Skin epidermis (tissue), 12 donors: ENCODE results near the gene ATP10A.
A peak's percentile ranks its signal among the peaks of the same experiment; 100 is the strongest.

Source experiments
- H3K27ac ChIP-seq, 21 experiments: fragments of 200-600 bp; sonication (generic) in 11 of 21; one replicate each; pipeline ENCODE4 v1.5.0; 2020; ENCODE audit warnings: mild to moderate bottlenecking in 3 of 21, inconsistent platforms in 2 of 21, moderate library complexity in 2 of 21
- H3K4me3 ChIP-seq, 7 experiments: fragments of 200-600 bp; sonication (generic) in 2 of 7; one replicate each; pipeline ENCODE4 v1.5.0; 2020; ENCODE audit warnings: inconsistent platforms in 2 of 7, mild to moderate bottlenecking in 2 of 7, moderate library complexity in 1 of 7

The ATP10A gene

DNA sequence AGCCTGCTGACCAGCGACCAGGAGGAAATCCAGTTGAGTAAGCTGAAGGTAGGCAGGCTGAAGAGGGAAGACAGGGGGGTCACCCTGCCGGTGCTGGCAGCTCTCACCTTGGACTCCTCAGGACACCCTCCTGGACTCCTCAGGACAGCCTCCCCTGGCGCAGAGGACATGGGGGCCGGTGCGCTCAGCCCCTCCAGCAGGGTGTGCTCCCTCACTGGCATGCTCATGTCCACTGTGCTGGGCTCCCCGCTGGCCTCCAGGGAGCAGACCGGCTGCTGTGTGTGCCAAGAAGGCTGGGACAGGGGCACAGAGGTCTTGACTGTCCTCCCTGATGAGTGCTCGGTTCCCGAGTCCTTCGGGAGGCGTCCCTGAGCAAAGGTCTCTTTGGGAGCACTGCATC lies 183.6 kb downstream of the ATP10A start:
- Histone ChIP-seq H3K4me3 (no peak overlapping the region), H3K27ac (no peak overlapping the region)

DNA sequence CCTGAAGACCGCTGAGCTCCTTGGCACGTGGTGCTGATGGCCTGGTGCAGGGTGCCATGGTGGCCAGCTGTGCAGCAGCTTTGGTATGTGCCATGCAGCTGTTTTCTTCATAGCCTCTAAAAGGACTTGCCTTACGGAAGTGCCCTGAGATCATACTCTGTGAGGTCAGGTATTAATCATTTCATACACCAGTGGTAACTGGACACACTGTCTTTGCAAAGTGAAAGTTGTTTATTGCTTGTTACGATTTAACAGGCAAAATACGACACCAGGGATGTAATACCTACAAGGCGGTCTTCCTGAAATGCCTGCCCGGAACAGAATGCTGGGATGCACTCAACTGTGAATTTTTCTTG lies 184.6 kb downstream of the ATP10A start:
- Histone ChIP-seq H3K27ac (no peak overlapping the region), H3K4me3 (no peak overlapping the region)

DNA sequence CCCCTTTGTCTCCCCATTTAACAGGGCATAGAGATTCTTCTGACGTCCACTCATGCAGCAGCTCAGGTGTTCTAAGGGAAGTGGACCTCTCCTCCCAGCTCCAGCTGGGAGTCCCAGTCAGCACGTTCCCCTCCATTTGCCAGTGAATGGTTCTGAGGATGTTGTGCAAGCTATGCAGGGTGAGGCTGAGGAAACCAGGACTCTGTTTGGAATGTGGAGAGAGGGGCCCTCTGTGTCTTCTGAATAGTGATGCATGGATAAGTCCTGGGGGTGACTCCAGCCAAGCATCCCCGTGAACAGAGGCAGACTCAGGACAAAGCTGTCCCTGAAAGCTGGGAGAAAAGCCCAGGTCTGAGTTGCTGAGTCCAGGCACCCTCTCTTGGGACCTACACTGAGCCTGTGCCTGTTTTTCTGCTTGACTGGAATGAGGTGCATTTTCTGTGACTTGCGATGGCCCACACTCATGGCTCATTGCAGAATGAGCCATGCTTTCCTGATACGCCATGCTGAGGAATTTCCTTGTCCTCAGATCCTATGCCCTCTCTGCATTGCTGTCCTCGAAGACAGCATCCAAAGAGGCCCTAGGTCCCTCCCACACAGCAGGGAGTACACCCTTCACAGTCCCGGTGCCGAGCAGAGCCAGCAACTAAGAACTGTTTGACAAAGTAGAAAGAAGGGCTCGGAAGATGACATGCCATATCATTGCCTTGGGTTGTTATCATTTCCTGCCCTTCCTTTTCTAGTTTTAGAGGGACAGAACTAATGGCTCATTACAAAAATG lies 185.2 kb downstream of the ATP10A start:
- H3K4me3 ChIP-seq = no peak overlapping the region

DNA sequence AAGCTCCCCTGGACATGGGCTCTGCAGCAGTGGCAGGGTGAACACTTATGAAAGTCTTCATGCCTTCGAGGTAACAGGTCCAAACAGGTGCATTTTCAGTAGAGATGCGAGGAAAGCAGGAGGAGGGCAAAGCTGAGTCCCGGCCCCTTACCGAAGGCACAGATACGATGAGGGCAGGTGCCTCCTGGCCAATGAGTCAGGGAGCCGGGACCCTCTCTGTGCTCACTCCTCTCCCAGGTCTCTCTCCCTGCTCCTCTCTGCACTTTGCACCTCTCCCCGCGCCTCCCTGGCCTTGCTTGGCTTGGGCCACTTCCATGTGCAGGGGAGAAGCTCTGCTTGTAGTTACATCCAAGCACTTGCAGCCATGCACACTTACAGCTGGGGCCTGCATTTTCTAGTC lies 187.1 kb downstream of the ATP10A start:
- Histone ChIP-seq H3K4me3 (no peak overlapping the region), H3K27ac (no peak overlapping the region)

More for the DNA sequence above, 185.2 kb downstream of the ATP10A start:
- no peak overlapping the region for H3K27ac ChIP-seq

DNA sequence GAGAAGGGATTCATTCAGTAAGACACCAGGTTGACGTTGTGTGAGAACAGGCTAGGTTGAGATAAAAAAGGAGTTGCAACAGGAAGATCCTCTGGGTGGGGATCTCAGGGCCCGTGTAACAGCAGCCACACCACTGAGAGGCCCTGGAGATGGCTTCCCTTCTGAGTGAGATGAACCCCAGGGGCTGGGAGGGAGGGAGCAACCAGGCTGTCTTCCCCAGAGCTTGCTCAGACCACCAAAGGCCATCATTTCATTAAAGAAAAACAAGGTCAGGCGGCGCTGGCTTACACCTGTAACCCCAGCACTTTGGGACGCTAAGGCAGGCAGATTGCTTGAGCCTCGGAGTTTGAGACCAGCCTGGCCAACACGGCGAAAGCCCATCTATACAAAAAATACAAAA lies 187.7 kb downstream of the ATP10A start:
- peak overlapping the region in 2 of 21 experiments; percentile 55 to 57 for H3K27ac ChIP-seq

DNA sequence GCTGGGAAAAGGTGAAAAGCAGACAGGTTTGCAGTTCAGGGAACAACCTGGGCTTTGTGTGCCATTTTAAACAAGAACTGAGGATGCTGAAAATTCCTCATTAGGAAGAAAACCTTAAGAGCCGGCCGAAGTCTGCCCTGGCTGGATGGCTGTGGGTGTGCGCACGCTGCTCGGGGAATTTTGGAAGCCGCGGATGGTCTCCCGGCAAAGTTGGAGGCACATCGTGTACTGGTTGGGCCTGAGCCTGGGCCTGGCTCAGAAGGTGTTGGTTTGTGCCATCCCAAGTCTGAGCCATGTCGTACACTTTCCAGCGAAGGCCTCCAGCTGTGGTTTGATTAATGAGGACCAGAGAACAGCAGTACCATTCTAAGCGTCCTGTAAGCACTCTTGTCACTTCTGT lies 188.2 kb downstream of the ATP10A start:
- H3K4me3 ChIP-seq = no peak overlapping the region
- H3K27ac ChIP-seq = peak overlapping the region in 2 of 21 experiments; percentile 31 to 55

More for the DNA sequence above, 187.7 kb downstream of the ATP10A start:
- no peak overlapping the region for H3K4me3 ChIP-seq

DNA sequence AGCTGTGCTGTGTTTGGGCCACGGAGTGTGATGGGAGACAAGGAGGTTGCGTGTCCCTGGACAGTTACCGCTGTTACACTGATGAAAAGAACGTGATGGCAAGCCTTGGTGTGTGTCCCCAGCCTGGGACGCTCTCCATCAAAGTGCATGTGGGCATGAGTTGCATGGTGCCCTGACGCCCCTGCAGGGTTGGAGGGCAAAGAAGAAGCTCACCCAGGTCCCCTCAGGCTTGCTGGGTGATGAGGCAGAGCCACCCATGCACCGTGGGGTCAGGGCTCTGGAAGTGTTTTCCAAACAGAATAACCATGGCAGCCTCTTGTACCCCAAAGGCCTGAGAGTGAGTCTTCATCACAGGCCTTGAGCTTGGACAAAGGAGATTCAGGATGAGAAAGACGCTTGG lies 189.2 kb downstream of the ATP10A start:
- H3K4me3 ChIP-seq = no peak overlapping the region
- peak overlapping the region in 1 of 21 experiments; percentile 53 for H3K27ac ChIP-seq

DNA sequence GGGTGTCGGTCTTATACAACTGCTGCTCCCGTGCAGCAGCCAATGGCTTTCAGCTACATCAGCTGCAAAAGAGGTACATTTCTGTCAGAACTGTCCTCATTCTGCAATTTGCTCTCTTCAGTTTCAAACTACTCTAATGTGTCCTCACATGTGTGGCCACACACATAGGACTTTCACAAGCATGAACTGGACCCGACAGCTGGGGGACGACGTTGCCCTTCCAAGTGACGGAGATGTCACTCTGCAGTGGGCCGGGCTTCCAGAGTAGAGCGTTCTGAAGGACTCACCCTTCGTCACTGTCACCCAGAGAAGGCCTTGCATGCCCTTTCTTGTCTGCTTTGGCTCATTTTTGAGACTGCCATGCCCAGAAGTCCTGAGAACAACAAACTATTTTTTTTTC lies 189.8 kb downstream of the ATP10A start:
- Histone ChIP-seq H3K27ac (no peak overlapping the region), H3K4me3 (no peak overlapping the region)

DNA sequence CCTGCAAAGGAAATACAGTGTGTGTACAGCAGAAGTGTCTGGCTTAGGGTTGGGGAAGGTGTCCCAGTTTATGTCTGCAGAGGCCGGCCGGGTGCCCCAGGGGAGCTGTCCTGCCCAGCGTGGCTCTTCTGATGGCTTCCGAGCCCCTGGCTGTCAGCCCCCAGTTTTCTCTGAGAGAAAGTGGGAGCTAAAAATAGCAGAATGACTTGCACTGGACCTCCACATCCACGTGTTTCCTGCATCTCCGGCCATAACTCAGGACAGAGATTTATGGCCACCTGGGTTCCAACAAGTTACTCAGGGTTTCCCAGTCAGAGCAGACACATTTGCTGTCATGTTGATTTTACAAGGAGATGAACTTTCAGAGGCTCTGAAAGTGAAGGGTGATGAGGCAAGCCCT lies 192.0 kb downstream of the ATP10A start:
- no peak overlapping the region for H3K4me3 ChIP-seq
- no peak overlapping the region for H3K27ac ChIP-seq

DNA sequence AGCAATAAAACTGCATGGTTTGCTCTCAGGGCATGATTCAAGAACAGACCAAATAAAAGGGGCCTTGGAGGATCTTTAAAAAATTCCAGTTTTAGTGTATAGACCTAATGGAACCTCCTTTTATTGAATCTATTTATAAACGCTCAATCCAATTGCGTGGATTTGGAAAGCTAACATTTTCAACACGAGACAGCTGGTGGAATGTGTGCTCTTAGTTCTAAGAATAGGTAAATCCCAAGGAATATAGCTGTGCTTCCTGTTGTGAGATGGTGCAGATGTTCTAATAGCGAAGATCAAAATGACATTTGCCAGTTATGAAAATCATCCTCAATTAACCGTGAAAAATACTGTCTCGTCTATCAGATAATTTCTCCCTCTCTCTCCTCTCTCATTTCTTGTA lies 192.5 kb downstream of the ATP10A start:
- Histone ChIP-seq H3K4me3 (no peak overlapping the region), H3K27ac (peak overlapping the region in 1 of 21 experiments; percentile 47)

DNA sequence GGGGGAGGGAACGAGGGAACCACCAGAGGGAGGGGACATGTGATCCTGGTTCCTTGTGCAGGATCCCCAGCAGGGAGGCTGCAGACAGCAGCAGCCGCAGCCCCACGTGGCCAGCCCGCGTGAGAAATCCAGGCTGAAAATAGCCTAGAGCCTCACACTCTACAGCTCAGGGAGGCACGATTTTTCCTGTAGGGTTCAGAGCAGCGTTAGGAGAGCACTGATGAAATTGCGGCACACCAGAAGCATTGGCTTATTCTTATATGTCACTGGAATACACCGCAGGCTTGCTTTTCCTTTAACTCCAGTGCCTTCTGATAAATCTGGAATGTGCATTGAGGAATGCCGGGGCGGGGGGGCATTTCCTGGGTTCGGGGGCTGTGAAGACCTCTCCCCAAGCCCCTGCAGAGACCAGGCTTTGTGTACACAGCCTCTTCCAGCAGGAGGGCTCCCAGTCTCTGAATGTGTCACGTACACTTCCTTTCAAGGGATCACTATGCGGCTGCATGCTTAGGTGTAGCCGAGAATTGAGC lies 193.0 kb downstream of the ATP10A start:
- H3K4me3 ChIP-seq = no peak overlapping the region

DNA sequence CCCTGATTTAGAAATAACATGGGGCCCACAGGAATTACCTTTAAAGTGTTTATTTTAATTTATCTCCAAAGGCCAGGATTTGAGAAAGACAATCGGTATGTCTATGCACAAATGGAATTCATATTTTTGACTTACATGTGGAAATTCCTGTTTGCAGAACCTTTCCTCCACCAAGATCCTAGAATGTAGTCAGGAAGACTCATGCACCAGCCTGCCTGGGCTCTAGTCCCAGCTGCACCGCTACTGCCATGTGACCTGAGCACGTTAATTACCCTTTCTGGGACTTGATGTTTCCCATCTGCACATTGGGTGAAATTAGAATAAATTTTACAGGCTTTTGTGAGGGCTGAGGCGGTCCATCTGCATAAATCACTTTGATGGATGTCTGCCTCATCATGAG lies 194.2 kb downstream of the ATP10A start:
- H3K27ac ChIP-seq = no peak overlapping the region
- H3K4me3 ChIP-seq = no peak overlapping the region

More for the DNA sequence above, 193.0 kb downstream of the ATP10A start:
- H3K27ac ChIP-seq = peak overlapping the region in 1 of 21 experiments; percentile 47

DNA sequence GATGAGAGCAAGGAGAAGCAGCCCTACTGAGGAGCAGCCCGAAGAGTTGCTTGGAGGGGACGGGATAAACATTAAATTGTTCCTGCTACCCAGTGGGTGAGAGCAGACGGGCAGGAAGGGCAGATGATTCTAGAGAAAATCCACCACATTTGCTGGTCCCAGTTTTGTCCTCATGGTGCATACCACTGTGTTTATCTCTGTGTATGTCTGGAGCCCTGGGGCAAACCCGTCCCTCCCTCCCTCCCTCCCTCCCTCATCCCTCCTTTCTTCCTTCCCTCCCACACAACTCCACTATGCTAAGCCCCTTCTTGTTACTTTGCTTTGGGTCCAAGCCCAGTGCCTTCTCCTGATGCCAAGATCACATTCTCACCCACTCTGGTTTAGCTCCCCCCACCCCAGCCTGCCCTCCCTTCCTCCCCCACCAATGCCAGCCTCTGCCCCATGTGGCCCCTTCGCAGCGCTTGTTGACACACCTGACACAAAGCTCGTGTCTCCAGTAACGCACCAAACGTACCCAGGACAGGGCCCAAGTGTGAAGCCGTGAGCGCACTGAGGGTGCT lies 194.8 kb downstream of the ATP10A start:
- H3K4me3 ChIP-seq = no peak overlapping the region
- H3K27ac ChIP-seq = no peak overlapping the region

DNA sequence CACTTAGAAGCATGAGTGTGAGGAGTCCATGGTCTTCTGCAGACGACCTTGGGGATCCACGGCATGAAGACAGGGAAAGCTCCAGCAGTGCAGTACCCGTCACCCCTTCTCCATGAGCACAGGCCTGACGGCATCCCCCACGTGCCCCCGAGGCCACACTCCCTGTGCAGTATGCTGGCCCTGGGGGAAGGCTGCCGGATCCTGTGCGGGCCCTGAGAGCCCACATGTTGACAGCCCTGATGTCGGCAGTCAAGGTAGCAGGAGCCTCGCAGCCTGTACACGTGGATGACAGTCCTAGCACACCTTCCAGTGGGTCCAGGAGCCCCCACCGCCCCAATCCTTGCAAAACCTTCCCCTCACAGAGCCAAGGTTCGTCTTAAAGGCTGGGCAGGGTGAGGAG lies 195.3 kb downstream of the ATP10A start:
- H3K27ac ChIP-seq = no peak overlapping the region
- H3K4me3 ChIP-seq = no peak overlapping the region

DNA sequence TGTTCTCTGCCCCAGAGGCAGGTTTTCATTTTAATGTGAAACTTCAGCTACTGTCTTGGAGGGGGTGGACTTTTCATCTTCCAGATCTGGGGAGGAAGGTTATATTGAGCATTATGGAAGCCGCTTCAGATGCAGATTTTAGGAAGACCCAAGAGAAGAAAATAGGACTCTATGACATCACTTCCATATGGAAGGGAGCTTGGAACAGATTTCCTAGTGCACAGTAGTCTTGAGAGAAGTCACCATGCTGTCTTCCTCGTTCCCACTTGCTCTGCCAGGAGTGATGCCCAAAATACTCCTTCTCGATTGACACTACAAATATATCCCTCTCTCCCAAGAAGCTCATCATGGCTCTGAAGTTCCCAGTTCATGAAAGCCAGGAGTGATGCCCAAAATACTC lies 197.2 kb downstream of the ATP10A start:
- Histone ChIP-seq H3K27ac (no peak overlapping the region), H3K4me3 (no peak overlapping the region)

DNA sequence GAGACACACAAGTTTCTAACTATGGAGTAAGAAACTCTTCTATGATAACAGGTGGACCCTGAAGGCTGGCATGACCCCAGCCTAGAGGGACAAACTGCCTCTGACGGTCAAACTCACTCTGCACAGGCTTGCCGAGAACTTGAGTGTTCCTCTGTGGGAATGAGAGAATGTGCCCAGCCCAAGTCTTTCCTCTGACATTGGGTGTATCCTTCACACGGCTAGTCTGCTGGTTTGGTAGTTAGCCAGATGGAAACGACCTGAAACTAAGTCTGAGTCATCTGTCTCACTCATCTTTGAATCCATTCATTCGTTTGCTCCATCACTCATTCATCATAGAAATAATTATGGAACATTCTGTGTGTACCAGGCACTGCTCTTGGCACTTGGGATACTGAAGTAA lies 198.4 kb downstream of the ATP10A start:
- Histone ChIP-seq H3K4me3 (no peak overlapping the region), H3K27ac (no peak overlapping the region)

DNA sequence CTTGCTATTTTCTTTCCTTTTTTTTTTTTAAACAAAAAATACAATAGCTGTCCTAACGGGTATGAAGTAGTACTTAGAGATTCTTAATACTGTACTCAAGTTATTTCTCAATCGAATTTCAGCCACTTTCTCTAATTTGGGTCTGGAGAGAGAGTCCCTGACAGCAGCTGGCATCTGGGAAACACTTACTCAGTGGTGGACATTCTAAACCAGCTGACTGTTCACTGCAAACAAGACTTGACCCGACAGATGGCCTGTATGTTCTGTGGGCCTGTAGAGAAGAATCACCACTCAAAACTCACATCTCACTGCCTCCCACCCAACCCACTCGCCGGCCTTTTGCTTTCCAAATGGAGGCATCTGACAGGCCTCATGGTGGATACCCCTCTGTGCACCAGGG lies 199.6 kb downstream of the ATP10A start:
- H3K4me3 ChIP-seq = no peak overlapping the region
- H3K27ac ChIP-seq = no peak overlapping the region

DNA sequence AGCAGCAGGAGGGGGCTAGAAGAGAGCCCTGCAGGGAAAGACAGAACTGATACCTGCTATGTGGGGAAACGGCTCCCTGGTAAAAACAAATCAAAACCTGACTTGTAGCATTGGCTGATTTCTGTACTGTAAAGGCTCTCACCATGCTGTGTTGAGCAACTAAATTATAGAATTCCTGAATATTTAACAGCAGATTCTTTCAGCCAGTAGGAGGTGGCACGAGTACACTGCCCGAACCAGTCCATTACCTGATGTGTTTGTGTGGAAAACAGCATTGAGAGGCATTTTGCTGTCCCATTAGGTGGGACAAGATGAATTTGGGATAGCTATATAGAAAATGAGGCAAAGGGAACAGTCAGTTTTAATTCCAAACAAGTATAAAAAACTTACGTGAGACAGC lies 201.2 kb downstream of the ATP10A start:
- Histone ChIP-seq H3K27ac (no peak overlapping the region), H3K4me3 (no peak overlapping the region)

DNA sequence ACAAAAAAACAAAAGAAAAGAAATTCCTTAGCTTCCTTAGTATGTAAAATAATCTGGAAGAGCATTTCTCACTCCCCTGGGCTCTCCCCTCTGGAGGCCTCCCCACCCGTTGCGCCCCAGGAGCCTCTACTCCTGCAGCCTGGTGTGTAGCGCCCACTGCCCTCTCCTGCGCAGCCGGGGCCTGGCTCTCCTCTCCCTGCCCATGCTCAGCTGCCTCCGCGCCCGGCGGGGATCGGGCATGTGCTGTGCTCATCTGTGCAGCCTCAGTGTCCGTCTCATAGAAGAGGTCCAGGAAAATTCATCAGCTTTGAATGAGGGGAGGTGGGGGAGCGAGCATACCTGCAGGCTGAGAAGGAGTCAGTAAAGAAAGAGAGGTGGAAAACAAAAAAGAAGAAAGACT lies 203.9 kb downstream of the ATP10A start:
- no peak overlapping the region for H3K4me3 ChIP-seq
- H3K27ac ChIP-seq = no peak overlapping the region

DNA sequence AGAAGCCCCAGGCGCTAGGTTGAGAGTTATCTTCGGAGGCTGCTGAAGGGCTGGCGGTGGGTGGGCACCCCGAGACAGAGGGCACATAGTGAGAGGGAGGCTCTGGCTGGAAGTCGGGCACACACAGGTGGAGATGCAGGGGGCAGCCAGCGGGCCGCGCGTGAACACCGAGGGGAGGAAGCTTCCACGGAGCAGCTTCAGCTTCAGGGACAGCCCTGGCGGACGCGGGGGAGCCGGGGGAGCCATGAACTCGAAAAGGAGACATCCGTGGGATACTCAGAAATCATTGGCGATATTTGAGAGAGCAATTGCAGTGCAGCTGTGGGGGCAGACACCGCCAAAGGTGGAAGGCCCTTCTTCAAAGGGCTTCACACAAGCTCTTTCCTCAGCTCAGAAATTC lies 204.6 kb downstream of the ATP10A start:
- Histone ChIP-seq H3K27ac (no peak overlapping the region), H3K4me3 (no peak overlapping the region)

DNA sequence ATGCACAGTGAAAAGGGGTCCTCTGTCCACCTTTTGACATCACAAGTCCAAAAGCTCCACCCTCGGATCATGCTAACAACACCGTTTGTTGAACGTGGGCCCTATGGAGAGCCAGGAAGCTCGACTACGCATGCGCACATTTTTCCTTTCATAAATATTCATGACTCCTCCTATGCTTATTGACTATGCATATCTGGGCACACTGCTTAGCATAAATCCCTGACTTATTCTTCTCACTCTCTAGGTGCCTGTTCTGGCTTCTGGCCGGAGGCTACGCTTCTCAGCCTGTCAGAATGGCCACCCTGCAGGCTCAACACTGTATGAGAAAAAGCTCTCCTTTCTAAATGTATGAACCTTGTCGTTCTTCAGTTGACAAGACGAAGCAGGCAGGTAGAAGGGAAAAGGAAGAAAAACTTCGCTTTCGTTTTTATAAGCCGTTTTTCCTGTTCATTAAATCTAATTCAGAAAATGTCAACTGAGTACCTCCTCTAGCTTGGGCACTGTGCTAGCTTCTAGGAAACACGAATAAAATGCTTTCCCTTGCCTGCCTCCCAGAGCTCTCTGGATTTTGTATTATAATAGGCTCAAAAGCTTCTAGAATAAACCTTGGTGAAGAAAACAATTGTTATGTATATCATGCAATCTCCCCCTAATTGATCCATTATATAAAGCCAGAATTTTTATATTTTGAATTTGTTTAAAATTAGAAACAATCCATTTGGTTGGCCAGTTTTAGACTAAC lies 207.7 kb downstream of the ATP10A start:
- H3K4me3 ChIP-seq = peak overlapping the region in 1 of 7 experiments; percentile 5
- H3K27ac ChIP-seq = no peak overlapping the region
